ENCODE measurements around the gene FCRL5.

DNA sequence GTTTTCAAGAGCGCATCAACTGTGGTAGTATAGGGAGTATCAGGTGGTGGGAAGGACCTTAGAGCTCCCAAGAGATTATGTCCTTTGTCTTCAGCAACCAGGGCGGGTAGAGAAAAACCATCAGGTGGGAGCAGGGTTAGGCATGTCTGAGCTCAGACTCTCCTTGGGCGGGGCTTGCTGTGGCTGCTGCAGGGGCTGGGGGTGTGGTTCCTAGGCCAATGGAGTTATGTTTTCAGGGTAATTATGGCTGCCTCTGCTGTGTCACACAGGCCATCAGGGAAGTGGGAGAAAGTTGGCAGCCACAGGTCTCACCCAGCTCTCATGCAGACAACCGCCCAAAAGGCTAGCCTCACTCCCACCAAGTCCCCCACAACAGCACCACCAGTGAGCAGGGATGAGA, 74.9 kb downstream of the FCRL5 start:
- TF ChIP-seq, protein P1, sequence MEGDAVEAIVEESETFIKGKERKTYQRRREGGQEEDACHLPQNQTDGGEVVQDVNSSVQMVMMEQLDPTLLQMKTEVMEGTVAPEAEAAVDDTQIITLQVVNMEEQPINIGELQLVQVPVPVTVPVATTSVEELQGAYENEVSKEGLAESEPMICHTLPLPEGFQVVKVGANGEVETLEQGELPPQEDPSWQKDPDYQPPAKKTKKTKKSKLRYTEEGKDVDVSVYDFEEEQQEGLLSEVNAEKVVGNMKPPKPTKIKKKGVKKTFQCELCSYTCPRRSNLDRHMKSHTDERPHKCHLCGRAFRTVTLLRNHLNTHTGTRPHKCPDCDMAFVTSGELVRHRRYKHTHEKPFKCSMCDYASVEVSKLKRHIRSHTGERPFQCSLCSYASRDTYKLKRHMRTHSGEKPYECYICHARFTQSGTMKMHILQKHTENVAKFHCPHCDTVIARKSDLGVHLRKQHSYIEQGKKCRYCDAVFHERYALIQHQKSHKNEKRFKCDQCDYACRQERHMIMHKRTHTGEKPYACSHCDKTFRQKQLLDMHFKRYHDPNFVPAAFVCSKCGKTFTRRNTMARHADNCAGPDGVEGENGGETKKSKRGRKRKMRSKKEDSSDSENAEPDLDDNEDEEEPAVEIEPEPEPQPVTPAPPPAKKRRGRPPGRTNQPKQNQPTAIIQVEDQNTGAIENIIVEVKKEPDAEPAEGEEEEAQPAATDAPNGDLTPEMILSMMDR (conservative IDR thresholded peaks at IDR 0.05; ENCODE audit: low read length), result no peak
- TF ChIP-seq EZH2phosphoT487 (IDR thresholded peaks at IDR 0.05; ENCODE audit: borderline replicate concordance, low read depth, low read length), result no peak

Measured in OCI-LY7 (cell line).